Measurements from ENCODE around the gene FOXN3.

DNA sequence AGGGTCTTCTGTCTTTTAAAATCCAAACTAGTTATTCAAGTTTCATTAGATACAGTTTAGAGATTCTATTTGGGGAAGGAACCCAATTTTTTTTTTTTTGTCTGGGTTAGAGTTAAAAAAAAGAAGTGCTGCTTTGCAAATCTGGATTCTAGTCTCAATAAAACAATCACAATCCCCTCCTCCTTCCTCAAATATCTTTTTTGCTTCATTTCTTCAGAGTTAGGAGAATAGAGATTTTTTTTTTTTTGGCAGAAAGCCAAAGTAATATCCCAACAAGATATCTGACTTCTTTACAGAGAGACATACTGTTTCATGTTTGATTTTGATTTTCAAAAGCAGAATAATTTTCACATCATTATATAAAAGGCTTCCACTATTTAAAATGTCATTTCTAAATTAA, 201.9 kb downstream of the FOXN3 start:
- no peak for TF ChIP-seq POLR2AphosphoS5 (IDR thresholded peaks at IDR 0.05; ENCODE audit: low read depth)
- TF ChIP-seq, protein P1, sequence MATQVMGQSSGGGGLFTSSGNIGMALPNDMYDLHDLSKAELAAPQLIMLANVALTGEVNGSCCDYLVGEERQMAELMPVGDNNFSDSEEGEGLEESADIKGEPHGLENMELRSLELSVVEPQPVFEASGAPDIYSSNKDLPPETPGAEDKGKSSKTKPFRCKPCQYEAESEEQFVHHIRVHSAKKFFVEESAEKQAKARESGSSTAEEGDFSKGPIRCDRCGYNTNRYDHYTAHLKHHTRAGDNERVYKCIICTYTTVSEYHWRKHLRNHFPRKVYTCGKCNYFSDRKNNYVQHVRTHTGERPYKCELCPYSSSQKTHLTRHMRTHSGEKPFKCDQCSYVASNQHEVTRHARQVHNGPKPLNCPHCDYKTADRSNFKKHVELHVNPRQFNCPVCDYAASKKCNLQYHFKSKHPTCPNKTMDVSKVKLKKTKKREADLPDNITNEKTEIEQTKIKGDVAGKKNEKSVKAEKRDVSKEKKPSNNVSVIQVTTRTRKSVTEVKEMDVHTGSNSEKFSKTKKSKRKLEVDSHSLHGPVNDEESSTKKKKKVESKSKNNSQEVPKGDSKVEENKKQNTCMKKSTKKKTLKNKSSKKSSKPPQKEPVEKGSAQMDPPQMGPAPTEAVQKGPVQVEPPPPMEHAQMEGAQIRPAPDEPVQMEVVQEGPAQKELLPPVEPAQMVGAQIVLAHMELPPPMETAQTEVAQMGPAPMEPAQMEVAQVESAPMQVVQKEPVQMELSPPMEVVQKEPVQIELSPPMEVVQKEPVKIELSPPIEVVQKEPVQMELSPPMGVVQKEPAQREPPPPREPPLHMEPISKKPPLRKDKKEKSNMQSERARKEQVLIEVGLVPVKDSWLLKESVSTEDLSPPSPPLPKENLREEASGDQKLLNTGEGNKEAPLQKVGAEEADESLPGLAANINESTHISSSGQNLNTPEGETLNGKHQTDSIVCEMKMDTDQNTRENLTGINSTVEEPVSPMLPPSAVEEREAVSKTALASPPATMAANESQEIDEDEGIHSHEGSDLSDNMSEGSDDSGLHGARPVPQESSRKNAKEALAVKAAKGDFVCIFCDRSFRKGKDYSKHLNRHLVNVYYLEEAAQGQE (IDR thresholded peaks at IDR 0.05; ENCODE audit: unreplicated experiment) = no peak
- TF ChIP-seq CTCF (conservative IDR thresholded peaks at IDR 0.05; ENCODE audit: low read depth in 2 of 2) = no peak
- no peak for TF ChIP-seq ZNF331 (CRISPR knock-in tag; IDR thresholded peaks at IDR 0.05; ENCODE audit: low read depth)
- TF ChIP-seq NANOG (IDR thresholded peaks at IDR 0.05; ENCODE audit: borderline replicate concordance) = no peak
- no peak for TF ChIP-seq EZH2 (IDR thresholded peaks at IDR 0.05; ENCODE audit: low read depth, unreplicated experiment)
- TF ChIP-seq CREB1 (CRISPR knock-in tag; IDR thresholded peaks at IDR 0.05; ENCODE audit: low read depth) = no peak

All from GM23338 (cell line).